Stimulated activated CD8-positive, alpha-beta memory T cell treated with anti-CD3 and anti-CD28 coated beads, Interleukin-7, amount 100 ng/mL, for 24 hours (primary cell): Measurements from ENCODE around the gene SCNM1.
"Not testable (repeated sequence)": the region's sequence is repeated elsewhere in the genome, so short reads cannot be mapped to it uniquely, and the experiment has no call there.

ENCODE experiments used
- DNase-seq: peaks from one replicate; pipeline ENCODE4 v3.0.0-alpha.2; 2020; ENCODE audit warnings: low read depth

The SCNM1 gene

DNA sequence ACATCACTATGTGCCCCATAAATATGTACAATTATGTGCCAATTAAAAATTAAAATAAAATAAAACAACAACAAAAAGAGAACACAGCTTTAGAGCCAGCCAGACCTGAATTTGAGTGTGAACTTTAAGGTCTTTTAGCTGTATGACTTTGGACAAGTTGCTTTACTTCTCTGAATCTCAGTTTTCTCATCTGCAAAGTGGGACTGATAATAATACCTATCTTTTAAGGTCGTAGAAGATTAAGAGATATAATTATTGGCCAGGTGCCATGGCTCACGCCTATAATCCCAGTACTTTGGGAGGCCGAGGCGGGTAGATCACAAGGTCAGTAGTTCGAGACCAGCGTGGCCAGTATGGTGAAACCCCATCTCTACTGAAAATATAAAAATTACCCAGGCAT, 27.4 kb downstream of the SCNM1 start:
- no peak for DNase-seq

GRCh38 chr1:151193856-151194255, 27.9 kb downstream of the SCNM1 start:
- no peak for DNase-seq

DNA sequence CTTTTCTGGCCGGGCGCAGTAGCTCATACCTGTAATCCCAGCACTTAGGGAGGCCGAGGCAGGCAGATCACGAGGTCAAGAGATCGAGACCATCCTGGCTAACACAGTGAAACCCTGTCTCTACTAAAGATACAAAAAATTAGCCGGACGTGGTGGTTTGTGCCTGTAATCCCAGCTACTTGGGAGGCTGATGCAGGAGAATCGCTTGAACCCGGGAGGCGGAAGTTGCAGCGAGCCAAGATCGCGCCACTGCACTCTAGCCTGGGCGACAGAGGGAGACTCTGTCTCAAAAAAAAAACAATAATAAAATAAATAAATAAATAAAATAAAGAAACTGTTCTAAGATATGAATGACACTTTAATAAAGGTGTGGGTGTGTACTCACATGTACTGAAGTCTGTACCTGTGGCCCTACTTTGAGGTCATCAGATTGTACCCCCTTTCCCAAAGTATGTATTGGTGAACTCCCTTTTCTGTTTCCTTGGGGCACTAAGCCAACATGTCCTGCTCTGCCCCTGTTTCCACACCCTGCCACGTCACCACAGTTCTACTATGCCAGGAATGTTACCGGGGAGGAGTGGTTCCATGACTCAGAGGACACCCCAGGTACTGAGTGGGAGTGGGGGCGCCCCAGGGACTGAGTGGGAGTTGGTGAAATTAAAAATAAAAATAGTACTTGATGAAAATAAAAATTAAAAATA, 29.1 kb downstream of the SCNM1 start:
- not testable (repeated sequence) for DNase-seq

GRCh38 chr1:151196292-151196800, 30.4 kb downstream of the SCNM1 start:
- DNase-seq: no peak

DNA sequence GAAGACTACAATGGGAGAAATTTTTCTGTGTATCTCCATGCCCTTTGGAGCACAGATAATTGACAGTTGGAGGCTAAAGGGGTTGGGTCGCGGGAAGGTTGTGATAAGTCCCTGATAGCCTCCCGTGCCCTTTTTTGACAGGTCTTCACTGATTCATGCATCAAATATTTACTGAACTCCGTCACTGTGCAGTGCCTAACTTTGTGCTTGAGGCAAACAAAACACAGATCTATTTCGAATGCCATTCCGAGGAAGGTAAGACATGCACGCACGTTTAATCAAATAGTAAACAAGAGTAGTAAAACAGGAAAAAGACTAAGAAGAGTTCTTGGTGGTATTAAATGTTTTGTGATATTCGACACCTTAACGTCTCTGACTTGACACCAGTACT, 31.9 kb downstream of the SCNM1 start:
- no peak for DNase-seq

- peak; percentile 99 for DNase-seq
Measured at GRCh38 chr1:151198254-151199127, 32.5 kb downstream of the SCNM1 start, which contains the start of gene PIP5K1A. Gene PIP5K1A, plus strand, starts transcription at chr1:151198552. Its CDS starts 445 bp downstream, at chr1:151198997.

- no peak for DNase-seq
Measured at GRCh38 chr1:151199873-151200581, 34.1 kb downstream of the SCNM1 start.

DNA sequence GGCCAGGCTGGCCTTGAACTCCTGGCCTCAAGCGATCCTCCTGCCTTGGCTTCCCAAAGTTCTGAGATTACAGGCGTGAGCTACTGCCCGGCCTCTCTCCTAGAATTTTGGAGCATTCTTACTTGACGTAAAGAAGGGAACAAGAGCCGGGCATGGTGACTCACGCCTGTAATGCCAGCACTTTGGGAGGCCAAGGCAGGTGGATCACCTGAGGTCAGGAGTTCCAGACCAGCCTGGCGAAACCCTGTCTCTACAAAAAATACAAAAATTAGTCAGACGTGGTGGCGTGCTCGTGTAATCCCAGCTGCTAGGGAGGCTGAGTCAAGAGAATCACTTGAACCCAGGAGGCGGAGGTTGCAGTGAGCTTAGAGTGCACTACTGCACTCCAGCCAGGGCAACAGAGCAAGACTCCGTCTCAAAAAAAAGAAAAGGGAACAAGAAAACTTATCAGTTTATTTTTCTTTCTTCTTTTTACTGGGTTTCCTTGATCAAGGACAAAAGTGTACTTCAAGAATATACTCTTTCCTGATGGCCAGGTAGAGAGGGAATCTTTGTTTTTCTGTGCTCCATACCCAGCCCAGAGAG, 39.5 kb downstream of the SCNM1 start:
- not testable (repeated sequence) for DNase-seq

GRCh38 chr1:151210830-151211229, 44.9 kb downstream of the SCNM1 start:
- DNase-seq: no peak

- DNase-seq: no peak
Measured at GRCh38 chr1:151211972-151212705, 46.2 kb downstream of the SCNM1 start.

GRCh38 chr1:151213560-151213959, 47.6 kb downstream of the SCNM1 start:
- no peak for DNase-seq
